GM21723 (cell line): ENCODE measurements around the gene ELOVL5.

Source experiments
- ATAC-seq: cut with Tn5 transposase; IDR thresholded peaks from one replicate; pipeline ENCODE4 v1.9.1; 2021; ENCODE audit warnings: mild to moderate bottlenecking, moderate library complexity; ENCODE audit not compliant: unreplicated experiment

Gene ELOVL5

DNA sequence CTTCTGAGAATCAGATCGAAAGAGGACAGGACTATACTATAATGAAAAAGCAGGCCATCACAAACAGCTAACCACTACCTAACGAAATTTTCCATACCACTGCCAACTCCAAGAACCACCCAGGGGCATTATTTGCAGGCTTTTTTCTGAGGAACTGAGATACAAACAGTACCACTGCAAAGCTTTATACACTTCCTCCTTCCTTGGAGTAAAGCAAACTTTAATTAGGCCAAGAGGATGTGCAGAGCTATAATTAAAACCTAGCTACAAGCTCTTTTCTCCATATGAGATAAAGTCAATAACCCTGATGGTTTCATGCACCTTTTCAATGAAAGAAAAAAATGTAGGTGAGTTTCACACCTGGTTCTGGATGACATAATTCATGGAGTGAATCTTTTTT lies 68.5 kb downstream of the ELOVL5 start:
- no peak for ATAC-seq

DNA sequence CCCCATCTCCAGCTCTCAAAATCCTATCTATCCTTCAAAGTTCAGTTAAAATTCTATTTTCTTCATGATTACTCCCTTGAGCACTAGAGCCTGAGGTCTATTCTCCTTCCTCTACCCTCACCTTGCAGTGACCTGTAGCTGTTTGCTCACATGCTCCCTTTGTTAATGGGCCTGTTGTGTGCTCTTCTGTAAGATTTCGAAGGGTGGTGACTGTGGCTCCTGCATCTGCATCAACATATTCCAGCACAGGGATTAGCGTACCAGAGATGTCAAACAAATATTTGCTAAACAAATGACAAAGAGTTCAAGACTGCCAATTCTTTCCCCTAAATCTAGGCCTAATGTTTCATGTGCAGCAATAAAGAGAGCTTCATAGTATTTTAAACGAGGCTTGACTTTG lies 69.5 kb downstream of the ELOVL5 start:
- no peak for ATAC-seq

DNA sequence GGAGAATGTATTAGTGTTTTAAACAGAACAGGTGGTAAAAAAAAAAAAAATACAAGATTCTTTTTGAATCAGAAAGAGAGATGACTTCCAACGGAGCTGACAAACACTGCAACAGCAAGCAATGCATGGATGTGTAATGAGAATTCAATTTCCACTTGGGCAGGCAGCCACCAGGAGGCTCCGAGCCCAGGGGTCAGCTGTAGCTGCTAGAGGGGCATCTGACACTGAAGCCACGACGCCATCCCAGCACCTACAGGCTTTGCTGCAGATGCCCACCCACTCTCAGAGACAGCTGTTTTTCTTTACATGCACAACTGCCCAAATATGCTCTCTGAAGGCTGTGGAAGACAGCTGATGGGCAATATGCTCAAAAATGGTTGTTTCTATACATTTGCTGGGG lies 75.4 kb downstream of the ELOVL5 start:
- ATAC-seq, result no peak

DNA sequence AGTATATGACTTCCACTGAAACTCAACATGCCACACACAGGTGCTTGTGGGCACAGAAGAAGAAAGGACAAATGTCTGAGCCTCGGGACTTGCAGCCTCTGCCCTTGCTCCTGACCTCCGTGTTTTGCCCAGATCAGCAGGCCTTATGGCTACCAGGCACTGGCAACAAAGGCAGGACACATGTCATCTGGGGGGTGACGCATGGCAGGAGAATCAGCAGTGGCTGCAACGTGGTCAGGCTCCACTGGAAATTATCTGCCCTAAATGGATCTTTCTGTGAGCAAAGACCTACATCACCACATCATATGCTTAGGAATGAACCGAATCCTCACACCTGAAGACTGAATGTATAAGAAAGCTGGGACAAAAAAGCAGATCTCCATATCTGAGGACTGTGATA lies 78.9 kb downstream of the ELOVL5 start:
- ATAC-seq, result no peak

DNA sequence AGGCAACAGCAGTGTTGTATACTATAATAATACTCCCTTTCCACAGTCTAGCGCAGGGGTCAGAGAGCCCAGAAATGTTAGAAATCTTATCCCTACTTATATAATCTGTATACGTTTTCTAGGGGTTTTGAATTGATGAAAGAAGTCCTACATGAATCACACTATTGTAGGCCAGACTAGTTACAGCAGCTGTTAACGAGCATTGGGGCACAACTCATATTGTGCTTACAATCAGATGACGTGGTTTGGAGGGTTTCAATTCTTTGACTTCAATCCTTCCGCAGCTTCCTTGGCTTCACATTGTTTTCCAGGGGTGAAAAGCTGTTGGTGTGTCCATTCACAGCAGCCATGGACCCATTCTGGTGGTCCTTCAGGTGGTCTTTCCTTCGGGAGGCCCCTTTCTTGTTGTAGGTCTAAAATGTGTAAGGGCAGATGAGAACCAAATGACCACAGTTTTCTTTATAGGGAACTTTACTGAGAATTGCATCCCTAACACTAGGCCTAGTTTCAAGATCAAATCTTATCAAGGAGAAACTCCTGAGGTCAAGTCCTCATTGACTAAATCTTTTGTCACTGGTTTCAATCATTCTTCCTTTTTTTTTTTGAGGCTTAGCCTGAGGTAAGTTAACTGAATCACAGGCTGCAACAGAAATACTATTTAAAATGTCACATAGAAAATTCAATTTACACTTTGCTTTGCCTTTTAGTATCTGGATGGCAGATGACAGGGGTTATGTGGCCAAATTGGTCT lies 79.7 kb downstream of the ELOVL5 start:
- no peak for ATAC-seq

DNA sequence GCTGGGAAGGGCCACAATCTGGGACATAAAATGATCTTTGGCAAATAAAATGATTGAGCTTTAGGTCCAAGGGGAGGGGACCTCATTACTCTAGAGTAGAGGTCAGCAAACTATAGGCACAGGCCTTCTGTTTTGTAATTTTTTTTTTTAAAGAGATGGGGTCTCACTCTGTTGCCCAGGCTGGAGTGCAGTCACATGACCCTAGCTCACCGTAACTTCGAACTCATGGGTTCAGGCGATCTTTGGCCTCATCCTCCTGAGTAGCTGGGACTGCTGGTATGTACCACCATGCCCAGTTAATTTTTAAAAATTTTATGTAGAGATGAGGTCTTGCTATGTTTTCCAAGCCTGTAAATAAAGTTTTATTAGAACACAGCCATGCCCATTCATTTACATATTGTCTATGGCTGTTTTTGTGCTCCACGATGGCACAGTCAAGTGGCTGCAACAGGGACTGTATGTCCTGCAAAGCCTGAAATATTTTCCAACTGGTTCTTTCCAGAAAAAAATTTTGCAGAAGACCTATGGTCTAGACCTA lies 82.1 kb downstream of the ELOVL5 start:
- ATAC-seq, result no peak

DNA sequence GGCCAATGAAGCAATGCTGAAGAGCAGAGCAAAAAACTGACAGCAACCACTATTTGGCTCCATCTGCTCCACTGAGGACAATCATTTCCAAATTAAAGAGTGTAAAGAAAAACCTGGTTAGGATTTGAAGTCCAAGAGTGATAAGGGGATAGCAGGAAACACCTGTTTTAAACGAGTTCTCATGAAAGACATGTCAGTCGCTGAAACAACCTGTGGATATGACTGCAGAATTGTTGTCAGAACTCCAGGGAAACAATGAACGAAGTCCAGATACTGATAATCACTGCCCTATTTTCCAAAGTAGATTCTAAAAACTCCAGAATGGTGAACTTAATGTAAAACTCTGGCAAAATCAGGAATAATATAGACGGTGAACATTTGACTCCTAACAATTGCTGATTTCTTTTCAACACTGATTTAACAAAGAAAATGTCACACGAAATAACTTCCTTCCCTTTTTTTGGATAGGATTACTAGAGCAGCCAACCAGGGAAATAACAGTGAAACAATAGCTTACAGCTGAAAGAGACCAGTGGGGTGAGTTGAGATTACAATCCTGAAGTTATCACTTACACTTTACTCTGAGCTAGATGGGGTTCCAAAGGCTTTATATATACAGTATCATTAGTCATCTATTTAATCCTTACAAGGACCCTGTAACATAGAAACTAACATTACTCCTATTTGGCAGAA lies 83.7 kb downstream of the ELOVL5 start:
- no peak for ATAC-seq

DNA sequence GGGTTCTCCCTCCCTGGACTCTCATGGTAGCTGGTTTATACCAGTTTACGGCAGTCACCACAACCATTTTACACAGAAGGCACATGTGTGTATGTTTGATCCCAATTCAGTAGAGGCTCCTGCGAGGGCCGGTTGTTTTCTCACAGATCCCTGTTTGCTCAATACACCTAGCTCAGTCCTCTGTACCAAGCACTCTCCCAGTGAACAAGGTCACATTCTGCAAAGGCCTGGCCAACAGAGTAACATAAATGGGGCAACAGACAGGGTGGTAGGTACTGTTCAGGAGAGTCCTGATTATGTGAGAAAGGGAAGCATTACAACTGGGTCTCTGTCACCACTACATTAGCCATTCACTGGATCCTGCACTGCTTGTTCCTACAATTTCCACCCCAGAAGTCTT lies 84.4 kb downstream of the ELOVL5 start:
- ATAC-seq, result no peak

DNA sequence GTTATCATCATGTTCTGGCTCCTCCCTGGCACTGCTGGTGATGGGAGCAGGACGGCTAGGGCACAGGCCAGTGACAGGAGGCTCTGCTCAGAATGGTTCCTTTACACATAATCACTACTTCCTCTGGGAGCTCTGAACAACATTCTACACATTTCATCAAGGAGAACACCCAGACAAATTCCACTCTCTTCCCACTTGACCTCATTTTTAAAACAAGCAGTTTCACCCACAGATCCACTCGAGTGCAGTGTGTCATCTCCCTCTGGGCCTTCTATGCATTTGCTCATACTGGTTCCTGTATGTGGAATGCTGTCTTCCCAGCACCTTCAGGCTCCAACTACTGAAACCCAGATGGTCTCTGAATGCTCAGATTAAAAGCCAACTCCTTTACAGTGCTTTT lies 84.8 kb downstream of the ELOVL5 start:
- no peak for ATAC-seq

DNA sequence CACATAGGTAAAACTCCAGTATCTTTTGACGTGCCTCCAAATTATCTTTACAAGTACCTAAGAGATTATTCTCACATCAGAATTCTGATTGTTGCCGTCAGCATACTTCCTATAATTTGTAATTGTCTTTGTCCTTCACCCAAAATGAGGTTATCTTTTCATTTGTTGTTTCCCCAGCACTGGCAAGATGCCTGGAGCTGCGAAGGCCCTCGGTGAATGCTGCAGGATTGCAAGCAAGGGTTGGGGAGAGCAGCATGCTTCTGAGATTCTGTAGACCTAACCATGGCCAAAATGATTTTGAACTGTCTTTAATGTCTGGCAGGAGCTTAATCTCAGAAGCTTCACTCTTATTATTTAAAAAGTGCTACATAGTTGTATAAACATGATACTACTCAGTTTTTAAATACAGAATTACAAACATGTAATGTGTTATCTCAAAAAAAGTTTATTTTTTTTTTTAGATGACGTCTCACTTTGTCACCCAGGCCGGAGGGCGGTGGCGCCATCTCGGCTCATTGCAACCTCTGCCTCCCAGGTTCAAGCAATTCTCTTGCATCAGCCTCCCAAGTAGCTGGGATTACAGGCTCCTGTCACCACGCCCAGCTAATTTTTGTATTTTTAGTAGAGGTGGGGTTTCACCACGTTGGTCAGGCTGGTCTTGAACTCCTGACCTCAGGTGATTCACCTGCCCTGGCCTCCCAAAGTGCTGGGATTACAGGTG lies 88.7 kb downstream of the ELOVL5 start:
- no peak for ATAC-seq

DNA sequence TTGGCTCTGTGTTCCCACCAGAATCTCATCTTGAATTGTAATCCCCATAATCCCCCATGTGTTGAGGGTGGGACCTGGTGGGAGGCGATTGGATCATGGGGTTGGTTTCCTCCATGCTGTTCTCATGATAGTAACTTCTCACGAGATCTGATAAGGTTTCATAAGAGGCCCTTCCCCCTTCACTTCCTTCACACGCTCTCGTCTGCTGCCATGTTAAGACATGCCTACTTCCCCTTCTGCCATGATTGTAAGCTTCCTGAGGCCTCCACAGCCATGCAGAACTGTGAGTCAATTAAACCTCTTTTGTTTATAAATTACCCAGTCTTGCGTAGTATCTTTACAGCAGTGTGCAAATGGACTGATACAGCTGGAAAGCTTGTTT lies 90.0 kb downstream of the ELOVL5 start:
- ATAC-seq, result no peak

DNA sequence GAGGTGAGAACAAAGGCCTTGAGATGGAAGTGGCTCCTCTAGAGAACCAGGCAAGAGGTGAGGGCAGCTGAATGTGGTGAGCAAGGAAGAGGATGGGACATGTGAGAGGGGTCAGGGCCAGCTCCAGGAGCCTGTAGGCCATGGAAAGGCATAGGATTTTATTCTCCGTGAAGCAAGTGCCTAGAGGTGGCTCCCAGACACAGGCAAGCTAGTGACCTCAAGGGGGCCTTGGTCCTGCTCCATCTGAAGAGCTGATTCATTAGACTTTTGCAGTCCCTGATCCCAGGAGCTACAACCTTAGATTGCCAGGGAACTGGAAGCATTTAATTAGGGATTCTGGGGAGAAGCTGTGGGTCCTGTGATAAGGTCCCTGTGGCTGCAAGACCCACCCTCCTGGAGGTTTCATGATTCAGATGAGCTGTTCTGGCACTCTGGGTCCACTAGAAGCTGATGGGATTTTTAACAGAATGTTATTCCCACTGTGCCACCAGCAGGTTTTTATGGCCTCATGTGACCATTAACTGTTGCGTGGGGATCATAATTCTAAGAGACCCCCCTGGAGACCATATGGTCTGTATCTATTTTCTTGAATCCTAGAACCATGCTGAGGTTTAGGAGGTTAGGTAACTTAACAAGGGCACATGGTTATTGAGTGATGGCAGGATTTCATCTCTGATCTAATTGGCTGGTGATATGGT lies 90.5 kb downstream of the ELOVL5 start:
- no peak for ATAC-seq

DNA sequence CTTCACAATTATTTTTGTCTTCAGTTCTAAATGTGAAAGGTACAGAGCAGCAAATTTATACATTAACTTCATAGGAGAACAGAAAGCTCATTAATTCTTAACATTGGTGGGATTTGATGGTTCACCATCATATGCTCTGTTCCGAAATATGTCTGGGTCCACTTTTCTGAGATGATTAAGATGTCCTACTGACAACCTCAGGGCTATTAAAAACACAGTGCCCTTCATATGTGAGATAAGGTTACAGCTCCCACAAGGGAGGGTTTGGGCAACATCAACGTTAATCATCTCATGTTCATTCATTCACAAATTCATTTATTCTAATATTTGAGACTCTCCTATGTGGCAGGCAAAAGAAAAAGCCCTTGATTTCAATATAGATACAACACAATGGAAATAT lies 91.2 kb downstream of the ELOVL5 start:
- ATAC-seq, result no peak

DNA sequence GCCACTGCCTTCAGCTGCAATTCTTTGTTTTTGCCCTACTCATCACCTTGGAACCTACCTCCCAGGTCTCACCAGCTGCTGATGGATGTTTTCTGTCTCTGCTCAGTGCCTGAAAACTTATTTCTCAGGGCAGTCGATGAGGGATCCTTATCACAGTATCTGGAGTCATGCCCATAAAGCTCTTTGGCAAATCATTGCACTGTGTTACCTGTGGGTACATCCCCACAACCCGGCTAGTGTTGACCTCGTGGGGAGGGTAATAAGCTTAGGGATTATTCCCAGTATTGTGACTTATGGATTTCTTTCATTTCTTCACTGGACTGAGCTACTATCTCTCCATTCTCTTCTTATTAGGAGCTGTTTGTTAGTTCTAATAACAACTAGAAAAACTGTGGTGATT lies 91.7 kb downstream of the ELOVL5 start:
- no peak for ATAC-seq

DNA sequence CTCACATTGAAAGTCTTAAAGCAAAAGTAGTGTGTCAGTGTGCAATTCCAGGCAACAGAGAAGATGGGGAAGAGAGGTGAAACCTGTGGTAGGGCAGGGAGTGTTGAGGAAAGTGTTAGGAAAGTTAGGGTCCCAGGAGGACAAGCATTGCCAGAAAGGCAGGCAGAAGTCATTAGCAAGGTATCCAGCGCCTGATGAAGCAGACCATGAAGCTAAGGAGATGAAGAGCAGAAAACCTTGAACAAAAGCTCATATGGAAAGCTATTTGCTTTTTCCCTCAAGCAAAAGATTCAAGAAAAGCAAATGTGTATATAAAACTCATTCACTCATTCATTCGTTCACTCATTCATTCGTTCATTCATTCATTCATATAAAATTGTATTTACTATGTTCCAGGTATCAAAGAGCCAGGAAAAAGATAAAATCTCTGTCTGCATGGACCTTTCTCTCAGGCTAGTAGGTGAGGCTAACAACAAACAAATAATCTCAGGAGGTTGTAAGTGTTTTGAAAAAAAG lies 96.5 kb downstream of the ELOVL5 start:
- ATAC-seq, result no peak

DNA sequence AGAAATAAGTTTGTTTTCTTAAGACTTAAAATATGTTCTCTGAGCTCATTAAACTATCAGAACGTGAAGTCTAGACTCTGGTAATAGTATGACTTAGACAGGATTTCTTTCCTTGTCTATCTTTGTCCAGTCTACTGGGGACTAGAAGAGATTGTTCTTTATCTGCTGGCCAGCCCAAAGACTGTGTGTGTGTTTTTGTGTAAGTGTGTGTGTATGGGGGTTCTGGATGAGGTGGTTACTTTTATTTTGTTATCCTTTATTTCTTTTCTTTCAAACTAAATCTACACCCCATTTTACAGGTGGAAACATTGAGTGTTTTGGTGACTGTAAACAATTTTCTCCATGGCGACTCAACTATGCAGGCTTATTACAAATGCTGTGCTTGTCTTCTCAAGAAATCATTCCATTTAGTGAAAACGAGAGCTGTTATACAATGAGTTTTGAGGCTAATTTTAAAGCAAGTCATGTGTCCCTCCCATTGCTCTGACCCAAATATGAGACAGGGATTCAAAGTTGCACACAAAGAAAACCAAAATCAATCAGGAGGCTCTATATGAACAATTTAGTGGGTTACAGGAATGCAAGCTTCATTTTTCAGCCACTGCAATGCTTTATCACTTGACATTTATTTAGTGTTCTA lies 97.6 kb downstream of the ELOVL5 start:
- ATAC-seq, result no peak

DNA sequence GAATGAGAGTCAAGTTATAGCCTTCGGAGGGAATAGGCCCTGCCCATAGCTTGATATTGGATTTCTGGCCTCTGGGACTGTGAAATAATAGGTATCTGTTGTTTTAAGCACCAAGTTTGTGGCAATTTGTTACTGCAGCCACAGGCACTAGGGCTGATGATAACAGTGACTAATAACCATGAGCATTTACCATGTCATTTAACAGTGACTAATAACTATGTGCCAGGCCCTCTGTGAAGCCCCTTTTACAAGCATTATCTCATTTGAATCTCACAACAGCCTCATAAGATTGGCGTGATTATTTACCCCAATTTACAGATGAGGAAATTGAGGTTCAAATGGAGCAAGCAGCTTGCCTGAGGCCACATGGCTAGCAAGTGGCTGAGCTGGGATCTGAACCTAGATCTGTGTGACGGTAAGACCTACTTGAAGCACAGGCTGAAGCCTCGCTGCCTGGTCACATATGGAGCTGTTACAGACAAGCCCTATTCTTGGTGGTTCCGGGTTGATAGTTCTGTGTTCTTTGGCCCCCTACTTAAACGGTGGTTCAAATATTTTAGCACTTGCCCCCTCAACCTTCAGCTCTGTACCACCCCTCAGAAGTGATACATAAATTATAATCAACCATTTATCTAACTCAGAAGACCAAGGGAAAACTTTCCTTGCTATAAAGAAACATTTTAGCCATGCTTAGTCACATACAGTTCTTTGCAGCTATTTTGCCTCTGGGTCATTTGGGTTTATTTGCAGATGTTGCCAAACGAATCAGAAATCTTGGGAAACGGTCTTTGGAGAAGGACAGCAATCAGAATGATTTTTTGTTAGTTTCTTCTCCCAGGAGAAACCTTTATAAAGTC lies 98.3 kb downstream of the ELOVL5 start:
- no peak for ATAC-seq

DNA sequence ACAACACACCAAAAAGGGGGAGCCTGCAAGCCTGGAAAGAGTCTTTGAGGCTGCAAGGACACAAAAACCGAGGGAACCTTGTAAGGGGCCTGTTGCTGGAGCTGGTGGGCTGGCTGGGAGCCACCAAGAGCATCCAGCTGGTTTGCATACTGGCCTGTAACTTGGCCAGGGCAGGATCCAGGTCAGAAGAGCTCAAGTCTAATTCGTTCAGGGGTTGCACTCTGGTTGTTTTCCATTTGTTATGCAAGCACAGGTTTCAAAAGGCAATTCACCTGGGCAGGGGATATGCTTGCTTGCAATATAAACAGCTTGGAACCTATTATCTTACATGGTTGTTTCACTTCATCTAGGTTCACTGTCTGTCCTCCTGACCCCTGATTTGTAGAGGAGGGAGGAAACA lies 101.8 kb downstream of the ELOVL5 start:
- no peak for ATAC-seq

DNA sequence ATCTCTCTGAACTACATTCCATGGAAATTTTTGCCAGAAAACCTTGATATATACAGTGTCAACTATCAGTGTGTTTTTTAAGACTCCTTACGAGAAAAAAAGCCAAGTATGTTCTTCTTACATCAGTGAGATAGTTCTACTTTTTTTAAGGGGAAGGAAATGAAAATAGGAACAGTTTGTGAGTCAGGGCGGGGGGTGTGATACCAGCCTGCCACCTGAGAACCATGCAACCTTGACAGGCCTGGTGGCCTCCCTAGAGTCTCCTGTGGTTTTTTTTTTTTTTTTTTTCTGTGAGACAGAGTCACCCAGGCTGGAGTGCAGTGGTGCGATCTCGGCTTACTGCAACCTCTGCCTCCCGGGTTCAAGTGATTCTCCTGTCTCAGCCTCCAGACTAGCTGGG lies 103.8 kb downstream of the ELOVL5 start:
- ATAC-seq, result peak; percentile 80
